WTC11 (cell line): ENCODE results near the gene CT47C1. TPM values are rescaled to one million over a fixed set of nuclear protein-coding genes. Genes with fewer than 3 reads are reported as not detected.
"Not testable (repeated sequence)": the region's sequence is repeated elsewhere in the genome, so short reads cannot be mapped to it uniquely, and the experiment has no call there.

Experiments used
- ATAC-seq: fragments of 200-7000 bp; cut with Tn5 transposase; 2 replicates; pipeline ENCODE4 v1.10.0; 2021; ENCODE audit warnings: mild to moderate bottlenecking, moderate library complexity
- CTCF ChIA-PET: fragments of 300-600 bp; sonication (Branson Sonifier 250); formaldehyde crosslinking; loops from one replicate; lab custom pipeline; 2021; ENCODE audit warnings: antibody characterized with exemption; lab: Charles Lee
- POLR2A ChIA-PET: fragments of 350-600 bp; sonication (Branson Sonifier 250); formaldehyde crosslinking; loops from one replicate; lab custom pipeline; 2021; ENCODE audit warnings: antibody characterized with exemption; lab: Charles Lee
- DNase-seq: peaks from one replicate; pipeline ENCODE4 v3.0.0; 2021; ENCODE audit warnings: low spot score
- H3K27ac Mint-ChIP-seq: 2 replicates; pipeline ENCODE4 v1.8.0; 2021; ENCODE audit warnings: mixed read lengths
- H3K27me3 Mint-ChIP-seq: 2 replicates; pipeline ENCODE4 v1.8.0; 2021; ENCODE audit warnings: low read depth, mild to moderate bottlenecking, moderate library complexity, mixed read lengths
- H3K36me3 Mint-ChIP-seq: 2 replicates; pipeline ENCODE4 v1.8.0; 2021; ENCODE audit warnings: mixed read lengths
- H3K4me1 Mint-ChIP-seq: 2 replicates; pipeline ENCODE4 v1.8.0; 2022; ENCODE audit warnings: mixed read lengths
- H3K4me3 Mint-ChIP-seq: 2 replicates; pipeline ENCODE4 v1.8.0; 2021; ENCODE audit warnings: mild to moderate bottlenecking, moderate library complexity, mixed read lengths
- H3K9me3 Mint-ChIP-seq: 2 replicates; pipeline ENCODE4 v1.8.0; 2021; ENCODE audit warnings: mixed read lengths
- ATF1 ChIP-seq: sonication (generic); formaldehyde crosslinking; IDR thresholded peaks from 2 replicates; pipeline ENCODE4 v1.8.1; 2023; ENCODE audit warnings: mild to moderate bottlenecking, moderate library complexity, missing genetic modification reagents
- CBFB ChIP-seq: sonication (generic); formaldehyde crosslinking; IDR thresholded peaks from 2 replicates; pipeline ENCODE4 v1.8.1; 2022; ENCODE audit warnings: mild to moderate bottlenecking, low read depth, missing genetic modification reagents
- EMX1 ChIP-seq: fragments of 250-450 bp; sonication (Bioruptor Pico); IDR thresholded peaks from 2 replicates; pipeline ENCODE4 v1.8.0; 2021; ENCODE audit warnings: mild to moderate bottlenecking
- ETV6 ChIP-seq: sonication (generic); formaldehyde crosslinking; IDR thresholded peaks from 2 replicates; pipeline ENCODE4 v1.8.1; 2022; ENCODE audit warnings: mild to moderate bottlenecking, missing genetic modification reagents
- FOXJ3 ChIP-seq: sonication (generic); formaldehyde crosslinking; IDR thresholded peaks from 2 replicates; pipeline ENCODE4 v1.9.0; 2021; ENCODE audit warnings: missing genetic modification reagents, mild to moderate bottlenecking, borderline replicate concordance
- HMGA2 ChIP-seq: fragments of 250-450 bp; sonication (Bioruptor Pico); IDR thresholded peaks from 2 replicates; pipeline ENCODE4 v1.4.0; 2021; ENCODE audit warnings: mild to moderate bottlenecking, moderate library complexity
- JUN ChIP-seq: sonication (generic); formaldehyde crosslinking; IDR thresholded peaks from 2 replicates; pipeline ENCODE4 v1.8.0; 2023; ENCODE audit warnings: mild to moderate bottlenecking, missing genetic modification reagents
- MYBL2 ChIP-seq: sonication (generic); formaldehyde crosslinking; IDR thresholded peaks from 2 replicates; pipeline ENCODE4 v1.8.1; 2023; ENCODE audit warnings: mild to moderate bottlenecking, moderate library complexity, missing genetic modification reagents
- NR3C1 ChIP-seq: sonication (generic); formaldehyde crosslinking; conservative IDR thresholded peaks from 2 replicates; pipeline ENCODE4 v1.8.1; 2023; ENCODE audit warnings: low read depth, mild to moderate bottlenecking, missing genetic modification reagents
- PRRX2 ChIP-seq: fragments of 250-450 bp; sonication (Bioruptor Pico); IDR thresholded peaks from 2 replicates; pipeline ENCODE4 v1.8.0; 2021; ENCODE audit warnings: mild to moderate bottlenecking
- SMAD3 ChIP-seq: sonication (generic); formaldehyde crosslinking; IDR thresholded peaks from 2 replicates; pipeline ENCODE4 v1.8.0; 2022; ENCODE audit warnings: missing genetic modification reagents, mild to moderate bottlenecking, borderline replicate concordance
- SP1 ChIP-seq: sonication (generic); formaldehyde crosslinking; conservative IDR thresholded peaks from 2 replicates; pipeline ENCODE4 v1.8.1; 2022; ENCODE audit warnings: missing genetic modification reagents
- ZBTB21 ChIP-seq: sonication (generic); formaldehyde crosslinking; IDR thresholded peaks from 2 replicates; pipeline ENCODE4 v1.8.1; 2023; ENCODE audit warnings: mild to moderate bottlenecking, missing genetic modification reagents, borderline replicate concordance
- total RNA-seq: library from RNA; stranded (reverse); gene quantifications from 3 replicates; pipeline ENCODE4 v1.2.3, GENCODE V29; 2021
- TF ChIP-seq, protein P1 (sequence below): sonication (generic); formaldehyde crosslinking; IDR thresholded peaks from 2 replicates; pipeline ENCODE4 v1.8.1; 2023; ENCODE audit warnings: mild to moderate bottlenecking, moderate library complexity, missing genetic modification reagents
- TF ChIP-seq, protein P2 (sequence below): sonication (generic); formaldehyde crosslinking; IDR thresholded peaks from 2 replicates; pipeline ENCODE4 v1.8.0; 2022; ENCODE audit warnings: mild to moderate bottlenecking, missing genetic modification reagents
- TF ChIP-seq, protein P3 (sequence below): sonication (generic); formaldehyde crosslinking; IDR thresholded peaks from 2 replicates; pipeline ENCODE4 v1.8.1; 2023; ENCODE audit warnings: mild to moderate bottlenecking, missing genetic modification reagents, moderate library complexity
- TF ChIP-seq, protein P4 (sequence below): sonication (generic); formaldehyde crosslinking; IDR thresholded peaks from 2 replicates; pipeline ENCODE4 v1.8.1; 2022; ENCODE audit warnings: mild to moderate bottlenecking, missing genetic modification reagents, moderate library complexity, borderline replicate concordance
- TF ChIP-seq, protein P5 (sequence below): fragments of 250-450 bp; sonication (Bioruptor Pico); IDR thresholded peaks from 2 replicates; pipeline ENCODE4 v1.9.0; 2021; ENCODE audit warnings: mild to moderate bottlenecking
- TF ChIP-seq, protein P6 (sequence below): fragments of 250-450 bp; sonication (Bioruptor Pico); IDR thresholded peaks from 2 replicates; pipeline ENCODE4 v1.9.0; 2021; ENCODE audit warnings: mild to moderate bottlenecking
- TF ChIP-seq, protein P7 (sequence below): fragments of 250-450 bp; sonication (Bioruptor Pico); IDR thresholded peaks from 2 replicates; pipeline ENCODE4 v2.1.2; 2022; ENCODE audit warnings: mild to moderate bottlenecking, moderate library complexity

The CT47C1 gene
- total RNA-seq, 1 experiment from 2014 or later = not detected

DNA sequence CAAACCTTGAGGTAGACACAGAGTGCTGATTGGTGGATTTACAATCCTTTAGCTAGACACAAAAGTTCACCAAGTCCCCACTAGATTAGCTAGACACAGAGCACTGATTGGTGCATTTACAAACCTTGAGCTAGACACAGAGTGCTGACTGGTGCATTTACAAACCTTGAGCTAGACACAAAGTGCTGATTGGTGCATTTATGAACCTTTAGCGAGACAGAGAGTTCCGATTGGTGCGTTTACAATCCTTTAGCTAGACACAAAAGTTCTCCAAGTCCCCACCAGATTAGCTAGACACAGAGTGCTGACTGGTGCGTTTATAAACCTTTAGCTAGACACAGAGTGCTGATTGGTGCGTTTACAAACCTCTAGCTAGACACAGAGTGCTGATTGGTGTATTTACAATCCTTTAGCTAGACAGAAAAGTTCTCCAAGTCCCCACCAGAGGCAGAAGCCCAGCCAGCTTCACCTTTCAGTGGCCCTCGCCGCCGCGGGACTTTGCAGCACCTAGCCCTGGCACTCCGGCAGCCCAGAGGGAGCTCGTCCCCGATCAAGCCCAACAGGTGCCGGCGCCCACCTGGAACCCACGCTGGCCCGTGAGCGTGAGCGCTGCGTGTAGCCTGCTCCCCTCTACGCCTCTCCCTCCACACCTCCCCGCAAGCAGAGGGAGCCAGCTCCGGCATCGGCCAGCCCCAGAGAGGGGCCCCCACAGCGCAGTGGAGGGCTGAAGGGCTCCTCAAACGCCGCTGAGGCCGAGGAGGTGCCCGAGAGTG is 44.6 kb upstream of the CT47C1 start:
- peaks cover 21% of the 10 kb centered on the region for H3K9me3 Mint-ChIP-seq
- ATAC-seq, H3K27ac Mint-ChIP-seq, H3K4me1 Mint-ChIP-seq, H3K4me3 Mint-ChIP-seq, DNase-seq, POLR2A ChIA-PET, H3K36me3 Mint-ChIP-seq, H3K27me3 Mint-ChIP-seq: not testable (repeated sequence)
- CTCF ChIA-PET = interaction anchor here (0.7 to 1.2 kb wide), 2 partner anchors 28 to 65 kb away, joined by 3 to 4 read pairs; no protein-coding TSS in a partner anchor

DNA sequence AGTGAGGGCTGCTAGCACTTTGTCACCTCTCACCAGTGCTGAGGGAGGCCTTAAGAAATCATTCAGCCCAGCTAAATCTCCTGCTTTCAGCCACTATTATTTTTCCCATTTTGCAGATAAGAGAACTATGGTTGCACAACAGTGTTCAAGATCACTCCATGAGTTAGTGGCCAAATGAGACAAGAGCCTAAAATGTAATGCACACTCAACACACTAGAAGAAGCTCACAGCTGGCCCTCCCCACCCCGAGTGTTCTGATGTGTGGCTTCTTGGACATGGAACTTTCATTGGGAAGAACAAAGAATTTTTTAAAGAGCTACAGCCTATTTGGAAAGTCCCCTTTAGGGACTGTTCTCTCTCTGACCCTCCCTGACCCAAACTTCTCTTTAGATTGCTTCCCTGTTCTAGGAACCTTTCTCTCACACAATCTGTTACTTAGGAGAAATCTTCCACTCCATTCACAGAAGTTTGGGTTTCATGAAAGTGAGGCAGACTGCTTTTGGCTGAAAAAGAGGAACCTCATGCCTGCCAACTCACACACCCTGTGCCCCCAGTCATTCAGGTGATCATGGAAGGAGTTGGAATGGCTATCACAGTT is 44.0 kb upstream of the CT47C1 start:
- no peak overlapping the region for H3K4me3 Mint-ChIP-seq
- CTCF ChIA-PET = interaction anchor here (0.7 to 1.2 kb wide), 2 partner anchors 28 to 66 kb away, joined by 3 to 4 read pairs; no protein-coding TSS in a partner anchor
- peaks cover under 1% of the 10 kb centered on the region; the same call in 1 of the 2 replicates for H3K36me3 Mint-ChIP-seq
- no peak for ATAC-seq
- H3K27me3 Mint-ChIP-seq = peaks cover 3% of the 10 kb centered on the region; the same call in 1 of the 2 replicates
- TF ChIP-seq SP1 (CRISPR knock-in tag) (no peak), CBFB (CRISPR knock-in tag) (no peak), JUN (CRISPR knock-in tag) (no peak), SMAD3 (CRISPR knock-in tag) (no peak), HMGA2 (CRISPR knock-in tag) (no peak), MYBL2 (no peak), ZBTB21 (CRISPR knock-in tag) (no peak), ETV6 (no peak), ATF1 (CRISPR knock-in tag) (no peak), FOXJ3 (CRISPR knock-in tag) (no peak), NR3C1 (CRISPR knock-in tag) (no peak), EMX1 (CRISPR knock-in tag) (no peak), PRRX2 (CRISPR knock-in tag) (no peak)
- TF ChIP-seq, protein P1, sequence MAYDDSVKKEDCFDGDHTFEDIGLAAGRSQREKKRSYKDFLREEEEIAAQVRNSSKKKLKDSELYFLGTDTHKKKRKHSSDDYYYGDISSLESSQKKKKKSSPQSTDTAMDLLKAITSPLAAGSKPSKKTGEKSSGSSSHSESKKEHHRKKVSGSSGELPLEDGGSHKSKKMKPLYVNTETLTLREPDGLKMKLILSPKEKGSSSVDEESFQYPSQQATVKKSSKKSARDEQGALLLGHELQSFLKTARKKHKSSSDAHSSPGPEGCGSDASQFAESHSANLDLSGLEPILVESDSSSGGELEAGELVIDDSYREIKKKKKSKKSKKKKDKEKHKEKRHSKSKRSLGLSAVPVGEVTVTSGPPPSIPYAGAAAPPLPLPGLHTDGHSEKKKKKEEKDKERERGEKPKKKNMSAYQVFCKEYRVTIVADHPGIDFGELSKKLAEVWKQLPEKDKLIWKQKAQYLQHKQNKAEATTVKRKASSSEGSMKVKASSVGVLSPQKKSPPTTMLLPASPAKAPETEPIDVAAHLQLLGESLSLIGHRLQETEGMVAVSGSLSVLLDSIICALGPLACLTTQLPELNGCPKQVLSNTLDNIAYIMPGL = no peak
- TF ChIP-seq, protein P2, sequence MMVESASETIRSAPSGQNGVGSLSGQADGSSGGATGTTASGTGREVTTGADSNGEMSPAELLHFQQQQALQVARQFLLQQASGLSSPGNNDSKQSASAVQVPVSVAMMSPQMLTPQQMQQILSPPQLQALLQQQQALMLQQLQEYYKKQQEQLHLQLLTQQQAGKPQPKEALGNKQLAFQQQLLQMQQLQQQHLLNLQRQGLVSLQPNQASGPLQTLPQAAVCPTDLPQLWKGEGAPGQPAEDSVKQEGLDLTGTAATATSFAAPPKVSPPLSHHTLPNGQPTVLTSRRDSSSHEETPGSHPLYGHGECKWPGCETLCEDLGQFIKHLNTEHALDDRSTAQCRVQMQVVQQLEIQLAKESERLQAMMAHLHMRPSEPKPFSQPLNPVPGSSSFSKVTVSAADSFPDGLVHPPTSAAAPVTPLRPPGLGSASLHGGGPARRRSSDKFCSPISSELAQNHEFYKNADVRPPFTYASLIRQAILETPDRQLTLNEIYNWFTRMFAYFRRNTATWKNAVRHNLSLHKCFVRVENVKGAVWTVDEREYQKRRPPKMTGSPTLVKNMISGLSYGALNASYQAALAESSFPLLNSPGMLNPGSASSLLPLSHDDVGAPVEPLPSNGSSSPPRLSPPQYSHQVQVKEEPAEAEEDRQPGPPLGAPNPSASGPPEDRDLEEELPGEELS (CRISPR knock-in tag) = no peak
- TF ChIP-seq, protein P3, sequence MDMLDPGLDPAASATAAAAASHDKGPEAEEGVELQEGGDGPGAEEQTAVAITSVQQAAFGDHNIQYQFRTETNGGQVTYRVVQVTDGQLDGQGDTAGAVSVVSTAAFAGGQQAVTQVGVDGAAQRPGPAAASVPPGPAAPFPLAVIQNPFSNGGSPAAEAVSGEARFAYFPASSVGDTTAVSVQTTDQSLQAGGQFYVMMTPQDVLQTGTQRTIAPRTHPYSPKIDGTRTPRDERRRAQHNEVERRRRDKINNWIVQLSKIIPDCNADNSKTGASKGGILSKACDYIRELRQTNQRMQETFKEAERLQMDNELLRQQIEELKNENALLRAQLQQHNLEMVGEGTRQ (CRISPR knock-in tag) = no peak
- TF ChIP-seq, protein P4, sequence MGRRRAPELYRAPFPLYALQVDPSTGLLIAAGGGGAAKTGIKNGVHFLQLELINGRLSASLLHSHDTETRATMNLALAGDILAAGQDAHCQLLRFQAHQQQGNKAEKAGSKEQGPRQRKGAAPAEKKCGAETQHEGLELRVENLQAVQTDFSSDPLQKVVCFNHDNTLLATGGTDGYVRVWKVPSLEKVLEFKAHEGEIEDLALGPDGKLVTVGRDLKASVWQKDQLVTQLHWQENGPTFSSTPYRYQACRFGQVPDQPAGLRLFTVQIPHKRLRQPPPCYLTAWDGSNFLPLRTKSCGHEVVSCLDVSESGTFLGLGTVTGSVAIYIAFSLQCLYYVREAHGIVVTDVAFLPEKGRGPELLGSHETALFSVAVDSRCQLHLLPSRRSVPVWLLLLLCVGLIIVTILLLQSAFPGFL (CRISPR knock-in tag) = no peak
- TF ChIP-seq, protein P5, sequence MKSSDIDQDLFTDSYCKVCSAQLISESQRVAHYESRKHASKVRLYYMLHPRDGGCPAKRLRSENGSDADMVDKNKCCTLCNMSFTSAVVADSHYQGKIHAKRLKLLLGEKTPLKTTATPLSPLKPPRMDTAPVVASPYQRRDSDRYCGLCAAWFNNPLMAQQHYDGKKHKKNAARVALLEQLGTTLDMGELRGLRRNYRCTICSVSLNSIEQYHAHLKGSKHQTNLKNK (CRISPR knock-in tag) = no peak
- TF ChIP-seq, protein P6, sequence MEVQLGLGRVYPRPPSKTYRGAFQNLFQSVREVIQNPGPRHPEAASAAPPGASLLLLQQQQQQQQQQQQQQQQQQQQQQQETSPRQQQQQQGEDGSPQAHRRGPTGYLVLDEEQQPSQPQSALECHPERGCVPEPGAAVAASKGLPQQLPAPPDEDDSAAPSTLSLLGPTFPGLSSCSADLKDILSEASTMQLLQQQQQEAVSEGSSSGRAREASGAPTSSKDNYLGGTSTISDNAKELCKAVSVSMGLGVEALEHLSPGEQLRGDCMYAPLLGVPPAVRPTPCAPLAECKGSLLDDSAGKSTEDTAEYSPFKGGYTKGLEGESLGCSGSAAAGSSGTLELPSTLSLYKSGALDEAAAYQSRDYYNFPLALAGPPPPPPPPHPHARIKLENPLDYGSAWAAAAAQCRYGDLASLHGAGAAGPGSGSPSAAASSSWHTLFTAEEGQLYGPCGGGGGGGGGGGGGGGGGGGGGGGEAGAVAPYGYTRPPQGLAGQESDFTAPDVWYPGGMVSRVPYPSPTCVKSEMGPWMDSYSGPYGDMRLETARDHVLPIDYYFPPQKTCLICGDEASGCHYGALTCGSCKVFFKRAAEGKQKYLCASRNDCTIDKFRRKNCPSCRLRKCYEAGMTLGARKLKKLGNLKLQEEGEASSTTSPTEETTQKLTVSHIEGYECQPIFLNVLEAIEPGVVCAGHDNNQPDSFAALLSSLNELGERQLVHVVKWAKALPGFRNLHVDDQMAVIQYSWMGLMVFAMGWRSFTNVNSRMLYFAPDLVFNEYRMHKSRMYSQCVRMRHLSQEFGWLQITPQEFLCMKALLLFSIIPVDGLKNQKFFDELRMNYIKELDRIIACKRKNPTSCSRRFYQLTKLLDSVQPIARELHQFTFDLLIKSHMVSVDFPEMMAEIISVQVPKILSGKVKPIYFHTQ = no peak
- TF ChIP-seq, protein P7, sequence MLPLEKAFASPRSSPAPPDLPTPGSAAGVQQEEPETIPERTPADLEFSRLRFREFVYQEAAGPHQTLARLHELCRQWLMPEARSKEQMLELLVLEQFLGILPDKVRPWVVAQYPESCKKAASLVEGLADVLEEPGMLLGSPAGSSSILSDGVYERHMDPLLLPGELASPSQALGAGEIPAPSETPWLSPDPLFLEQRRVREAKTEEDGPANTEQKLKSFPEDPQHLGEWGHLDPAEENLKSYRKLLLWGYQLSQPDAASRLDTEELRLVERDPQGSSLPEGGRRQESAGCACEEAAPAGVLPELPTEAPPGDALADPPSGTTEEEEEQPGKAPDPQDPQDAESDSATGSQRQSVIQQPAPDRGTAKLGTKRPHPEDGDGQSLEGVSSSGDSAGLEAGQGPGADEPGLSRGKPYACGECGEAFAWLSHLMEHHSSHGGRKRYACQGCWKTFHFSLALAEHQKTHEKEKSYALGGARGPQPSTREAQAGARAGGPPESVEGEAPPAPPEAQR = no peak
- no peak for DNase-seq
- H3K4me1 Mint-ChIP-seq = no peaks in the 10 kb centered on the region
- H3K9me3 Mint-ChIP-seq = peaks cover 28% of the 10 kb centered on the region
- H3K27ac Mint-ChIP-seq = no peak overlapping the region
- POLR2A ChIA-PET = no interaction called here

DNA sequence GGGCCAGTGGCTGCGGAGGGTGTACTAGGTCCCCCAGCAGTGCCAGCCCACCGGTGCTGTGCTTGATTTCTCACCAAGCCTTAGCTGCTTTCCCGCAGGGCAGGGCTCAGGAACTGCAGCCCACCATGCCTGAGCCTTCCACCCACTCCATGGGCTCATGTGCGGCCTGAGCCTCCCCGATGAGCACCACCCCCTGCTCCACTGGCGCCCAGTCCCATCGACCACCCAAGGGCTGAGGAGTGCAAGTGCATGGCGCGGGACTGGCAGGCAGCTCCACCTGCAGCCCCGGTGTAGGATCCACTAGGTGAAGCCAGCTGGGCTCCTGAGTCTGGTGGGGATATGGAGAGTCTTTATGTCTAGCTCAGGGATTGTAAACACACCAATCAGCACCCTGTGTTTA is 43.1 kb upstream of the CT47C1 start:
- H3K36me3 Mint-ChIP-seq, POLR2A ChIA-PET, H3K27me3 Mint-ChIP-seq, DNase-seq, H3K27ac Mint-ChIP-seq, ATAC-seq, H3K4me1 Mint-ChIP-seq, H3K4me3 Mint-ChIP-seq, CTCF ChIA-PET: not testable (repeated sequence)
- peaks cover 34% of the 10 kb centered on the region for H3K9me3 Mint-ChIP-seq
